HG03135 (cell line): ENCODE measurements around the gene INPP5D.

Experiments used
- ATAC-seq: cut with Tn5 transposase; IDR thresholded peaks from one replicate; pipeline ENCODE4 v1.9.1; 2021; ENCODE audit warnings: mild to moderate bottlenecking, moderate library complexity; ENCODE audit not compliant: unreplicated experiment

Gene INPP5D

DNA sequence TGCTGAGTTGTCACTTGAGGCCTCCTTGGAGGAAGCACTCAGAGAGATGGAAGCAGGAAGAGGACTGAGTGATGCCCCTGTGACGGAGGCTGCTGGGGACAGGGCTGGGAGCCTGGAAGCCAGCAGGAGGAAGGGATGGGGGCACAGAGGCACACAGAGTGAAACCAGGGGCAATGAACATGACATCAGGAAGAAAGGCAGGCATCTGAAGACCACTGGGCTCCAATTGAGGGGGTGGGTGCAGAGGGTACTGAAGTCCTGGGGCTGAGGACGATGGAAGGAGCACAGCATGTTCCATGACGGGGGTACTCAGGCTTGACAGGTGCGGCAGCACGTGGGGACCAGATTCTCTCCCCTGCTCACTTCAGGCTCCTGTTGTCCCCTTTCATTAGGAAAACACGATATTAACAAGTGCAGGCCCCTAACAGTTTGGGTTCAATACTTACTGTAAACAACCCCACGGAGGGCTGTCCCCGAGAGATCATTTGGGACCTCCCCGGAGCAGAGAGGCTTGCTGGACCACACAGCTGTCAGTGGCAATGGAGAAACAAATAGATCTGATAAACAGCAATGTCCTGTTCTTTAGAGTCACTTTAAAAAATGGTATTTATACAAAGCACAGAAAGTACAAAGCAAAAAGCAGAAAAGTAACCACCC is 8.7 kb downstream of the INPP5D start:
- no peak for ATAC-seq

DNA sequence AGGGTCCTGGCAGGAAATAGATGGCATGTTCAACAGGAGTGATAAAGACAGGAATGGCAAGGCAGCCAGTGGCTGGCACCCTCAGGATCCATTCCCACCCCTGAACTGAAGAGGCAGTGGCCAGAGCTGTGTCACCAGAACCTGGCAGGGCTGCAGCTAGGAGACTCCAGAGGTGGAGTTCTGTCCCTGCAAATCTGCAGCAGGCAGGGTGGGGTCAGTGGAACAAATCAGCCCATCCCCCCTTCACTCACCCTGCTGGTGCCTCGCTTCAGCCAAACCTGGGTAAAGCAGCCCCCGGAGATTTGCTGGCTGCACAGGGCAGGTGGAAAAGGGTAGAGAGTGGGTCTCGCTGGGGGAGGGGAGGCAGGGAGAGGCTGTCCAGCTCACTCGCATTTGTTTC is 12.7 kb downstream of the INPP5D start:
- no peak for ATAC-seq

DNA sequence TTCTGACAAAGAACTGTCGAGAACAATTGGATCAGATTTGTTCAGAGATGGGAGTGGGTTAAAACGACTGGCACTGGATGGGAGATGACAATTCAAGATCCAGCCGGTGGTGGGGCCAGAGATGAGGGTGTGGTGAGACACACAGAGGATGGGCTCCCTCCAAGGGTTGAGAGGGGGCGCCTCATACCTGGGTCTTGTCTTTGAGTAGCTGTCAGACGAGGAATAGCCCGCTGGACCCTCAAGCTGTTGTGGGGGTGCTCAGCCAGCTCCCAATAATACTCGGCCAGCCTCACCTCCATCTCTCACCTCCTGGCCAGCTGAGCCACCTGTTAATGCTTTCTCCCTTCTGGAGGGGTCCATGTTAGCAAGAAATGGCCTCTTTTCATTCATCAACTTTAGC is 14.0 kb downstream of the INPP5D start:
- ATAC-seq = no peak

DNA sequence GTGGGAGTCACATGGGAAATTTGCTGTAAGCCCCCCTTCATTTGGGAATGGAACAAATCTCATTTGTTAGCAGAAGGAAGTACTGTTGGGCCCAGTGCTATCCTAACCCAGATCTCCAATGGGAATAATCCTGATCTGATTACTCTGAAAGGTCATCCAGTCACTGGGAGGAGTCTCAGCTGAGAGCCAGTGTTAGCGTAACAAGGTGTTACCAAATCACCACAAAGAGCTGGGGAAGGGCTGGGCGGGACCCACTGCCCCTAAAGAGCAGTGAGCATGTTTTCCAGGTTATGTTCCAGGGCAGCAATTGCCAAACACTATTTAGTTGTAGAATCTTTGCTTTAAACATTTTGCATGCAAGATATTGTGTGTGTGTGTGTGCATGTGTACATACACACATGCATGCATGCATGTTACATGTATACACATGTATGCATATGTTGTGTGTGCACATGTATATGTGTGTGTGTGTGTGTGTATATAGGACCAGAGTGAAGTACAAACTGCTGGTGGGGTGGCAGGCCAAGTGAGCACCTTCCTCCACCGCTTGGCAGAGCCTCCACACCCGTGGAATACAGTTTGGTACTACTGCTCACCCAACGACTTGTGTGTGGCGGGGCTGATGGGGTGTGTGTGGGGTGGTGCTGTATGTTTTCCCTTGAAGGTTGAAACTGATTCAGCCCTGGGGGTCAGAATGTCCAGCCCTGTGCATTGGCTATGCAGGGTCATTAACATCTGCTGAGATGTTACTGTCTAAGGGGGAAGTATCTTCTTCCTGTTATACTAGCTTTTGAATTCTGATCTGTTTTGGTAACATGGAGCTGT is 15.2 kb downstream of the INPP5D start:
- peak; percentile 17 for ATAC-seq

DNA sequence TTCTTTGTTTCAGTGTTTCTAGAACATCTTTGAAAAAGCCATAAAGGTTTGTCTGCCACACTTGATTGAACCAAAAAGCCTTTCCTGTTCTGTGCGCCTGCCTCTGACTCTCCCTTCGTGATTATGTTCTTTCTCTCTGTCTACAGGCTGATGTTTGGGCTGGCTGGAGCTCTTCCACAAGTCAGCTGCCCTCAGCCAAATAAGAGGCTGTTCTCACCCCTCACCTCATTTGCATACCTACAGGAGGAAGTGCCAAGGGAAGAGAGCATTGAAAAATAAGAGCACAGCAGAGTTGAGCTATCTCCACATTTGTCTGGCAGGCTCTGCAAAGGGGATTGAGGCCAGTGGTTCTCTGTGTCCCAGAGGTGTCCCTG is 15.8 kb downstream of the INPP5D start:
- peak; percentile 43 for ATAC-seq

DNA sequence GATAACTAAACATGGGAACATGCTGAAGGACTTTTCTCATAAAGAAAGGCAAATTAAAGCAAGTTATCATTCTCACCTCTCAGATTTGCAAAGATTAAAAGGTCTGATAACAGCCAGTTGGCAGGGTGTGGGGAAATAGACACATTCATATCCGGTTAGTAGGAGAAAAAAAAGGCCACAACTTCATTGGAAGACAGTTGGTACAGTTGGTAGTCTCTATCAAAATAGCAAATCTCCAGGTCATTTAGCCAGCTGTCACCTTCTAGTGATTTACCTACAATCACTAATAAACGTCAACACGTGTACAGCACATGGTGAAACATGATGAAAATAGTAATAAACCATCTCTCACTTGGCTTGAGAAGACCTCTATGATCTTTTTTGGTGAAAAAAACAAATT is 16.6 kb downstream of the INPP5D start:
- no peak for ATAC-seq

DNA sequence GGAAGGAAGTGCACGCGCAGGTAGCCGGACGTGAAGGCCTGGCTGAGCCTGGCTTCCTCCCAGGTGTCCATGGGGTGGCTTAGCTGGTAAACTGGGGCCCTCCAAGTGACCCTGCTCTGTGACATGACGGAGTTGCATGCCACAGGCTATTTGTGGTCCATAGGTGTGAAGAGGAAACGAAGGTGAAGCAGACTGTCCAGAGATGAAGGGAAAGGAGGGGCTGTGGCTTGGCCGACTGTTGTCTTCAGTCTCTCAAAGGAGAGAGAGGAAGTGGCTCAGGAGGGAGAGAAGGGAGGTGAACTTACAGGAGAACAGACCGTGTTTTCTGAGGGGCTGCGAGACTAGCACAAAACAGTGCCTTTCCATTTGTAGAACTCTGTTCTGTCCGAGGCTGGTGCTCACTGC is 19.3 kb downstream of the INPP5D start:
- ATAC-seq = peak; percentile 36

DNA sequence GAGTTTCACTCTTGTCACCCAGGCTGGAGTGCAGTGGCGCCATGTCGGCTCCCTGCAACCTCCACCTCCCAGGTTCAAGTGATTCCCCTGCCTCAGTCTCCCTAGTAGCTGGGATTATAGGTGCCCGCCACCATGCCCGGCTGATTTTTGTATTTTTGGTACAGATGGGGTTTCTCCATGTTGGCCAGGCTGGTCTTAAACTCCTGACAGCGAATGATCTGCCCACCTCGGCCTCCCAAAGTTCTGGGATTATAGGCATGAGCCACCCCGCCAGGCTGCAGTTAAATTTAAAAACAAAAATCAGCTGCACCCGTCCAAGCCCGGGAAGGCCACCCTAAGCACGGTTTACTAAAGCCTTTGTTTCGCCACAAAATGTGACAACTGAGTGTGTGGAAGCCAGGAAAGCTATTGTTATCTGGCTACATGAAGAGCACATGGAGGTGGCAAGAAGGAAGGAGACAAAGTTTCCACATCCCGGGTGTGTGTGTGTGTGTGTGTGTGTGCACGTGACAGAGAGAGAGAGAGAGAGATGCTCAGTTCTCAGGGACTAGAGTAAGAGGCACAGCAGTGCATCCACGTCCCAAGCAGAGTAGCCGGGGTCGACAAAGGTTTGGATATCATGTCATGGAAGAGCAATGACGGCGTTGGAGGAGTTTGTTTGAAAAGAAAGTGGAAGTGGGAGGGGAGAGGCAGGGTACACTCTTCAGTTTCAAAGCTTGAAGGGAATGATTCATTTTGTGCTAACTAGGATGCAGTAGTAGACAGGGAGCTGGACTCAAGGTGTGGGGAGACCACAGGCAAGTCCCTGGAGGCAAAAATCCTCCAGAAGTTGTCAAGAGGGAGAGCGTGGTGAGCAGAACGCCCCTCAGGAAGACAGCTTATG is 20.1 kb downstream of the INPP5D start:
- no peak for ATAC-seq

DNA sequence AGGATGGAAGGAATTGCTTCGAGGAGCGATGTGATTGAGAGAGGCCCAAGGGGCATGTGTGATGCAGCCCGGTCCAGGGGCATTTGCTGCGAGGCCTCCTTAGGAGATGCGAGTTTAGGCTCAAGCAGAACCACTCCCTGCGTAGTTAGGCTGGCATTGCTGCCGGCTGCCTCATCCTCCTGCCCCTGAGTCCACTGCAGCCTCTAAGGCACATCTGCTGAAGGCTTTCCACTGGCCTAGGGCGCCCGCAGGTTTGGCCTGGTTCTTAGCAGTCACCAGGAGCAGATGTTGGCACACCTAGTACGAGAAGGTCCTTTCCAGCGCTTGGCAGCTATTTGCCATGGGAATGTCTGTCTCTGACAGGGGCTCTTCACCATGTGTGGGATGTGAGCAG is 20.7 kb downstream of the INPP5D start:
- ATAC-seq = no peak

DNA sequence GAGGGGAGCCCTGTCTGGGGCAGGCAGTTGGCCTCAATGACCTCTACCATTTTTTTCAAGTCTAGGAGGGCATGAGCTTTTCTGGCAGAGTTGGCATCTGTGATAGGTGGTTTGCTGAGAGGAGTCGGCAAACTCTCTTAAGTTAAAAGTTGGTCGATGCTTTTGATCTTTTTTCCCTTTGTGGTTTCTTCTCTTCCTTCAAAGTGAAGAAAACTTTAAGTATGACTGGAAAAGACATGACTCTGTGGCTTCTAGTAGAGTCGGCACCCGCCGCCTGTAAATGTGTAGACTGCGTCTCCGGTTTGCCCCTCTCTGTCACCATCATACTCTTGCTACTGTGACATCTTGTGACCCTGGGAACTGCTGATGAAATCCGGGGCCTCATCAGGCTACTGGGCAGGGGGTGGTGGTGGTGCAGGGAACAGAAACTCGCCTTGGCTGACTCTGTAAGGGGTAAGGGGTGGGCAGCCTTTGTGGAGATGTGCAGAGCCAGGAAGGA is 21.1 kb downstream of the INPP5D start:
- no peak for ATAC-seq

DNA sequence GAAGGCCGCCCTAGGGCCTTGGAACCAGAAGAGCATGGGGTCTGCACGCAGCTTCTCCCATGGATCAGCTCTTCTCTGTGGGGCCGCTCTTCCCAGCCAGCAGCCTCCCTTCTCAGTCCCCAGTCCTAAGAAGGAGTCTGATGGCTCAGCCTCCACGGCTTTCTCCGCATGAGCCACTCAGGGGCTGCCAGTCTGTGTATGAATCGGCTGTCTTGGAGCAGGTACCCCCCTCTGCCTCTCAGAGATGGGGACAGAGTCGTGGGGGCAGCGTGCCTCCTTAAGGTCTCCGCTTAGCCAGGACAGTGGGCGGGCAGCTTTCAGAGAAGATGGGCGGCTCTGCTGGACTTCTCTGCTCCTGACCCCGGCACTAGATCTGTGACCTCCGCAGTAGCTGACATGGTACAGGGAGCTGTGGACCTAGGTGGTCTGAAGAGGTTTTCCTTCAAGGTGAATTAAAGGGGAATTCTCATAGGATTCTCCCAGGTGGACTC is 21.6 kb downstream of the INPP5D start:
- ATAC-seq = peak; percentile 0

DNA sequence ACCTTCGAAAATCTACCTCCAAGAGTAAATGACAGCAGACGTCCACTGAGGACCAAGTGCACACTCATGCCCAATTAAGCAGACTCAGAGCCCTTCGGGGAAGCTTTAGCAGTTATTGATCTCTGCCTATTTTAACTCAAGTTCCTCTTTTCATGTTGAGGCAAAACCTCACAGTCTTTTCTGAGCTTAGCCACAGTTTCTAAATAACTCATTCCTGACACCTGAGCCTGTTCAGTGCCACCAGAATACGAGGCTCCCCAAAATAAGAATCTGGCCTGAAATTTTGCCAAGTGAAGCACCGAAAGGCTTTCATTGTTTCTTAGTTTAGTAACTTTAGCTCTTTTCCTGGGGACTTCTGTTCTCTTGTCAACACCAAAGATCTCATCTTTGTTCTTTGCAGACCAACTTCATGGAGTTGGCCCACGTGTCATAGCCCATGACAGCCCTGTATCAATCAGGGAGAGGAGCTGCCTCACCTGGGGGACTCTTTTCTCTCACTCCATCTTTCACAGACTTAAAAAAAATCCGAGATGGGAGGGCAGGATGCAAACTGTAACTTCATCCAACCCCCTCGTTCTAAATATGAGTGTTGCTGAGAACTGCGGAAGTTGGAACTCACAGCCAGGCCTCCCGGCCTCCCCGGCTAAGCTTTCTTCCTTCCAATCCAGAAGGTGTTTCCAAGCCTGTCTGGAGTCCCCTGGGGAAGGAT is 22.2 kb downstream of the INPP5D start:
- peak; percentile 42 for ATAC-seq

DNA sequence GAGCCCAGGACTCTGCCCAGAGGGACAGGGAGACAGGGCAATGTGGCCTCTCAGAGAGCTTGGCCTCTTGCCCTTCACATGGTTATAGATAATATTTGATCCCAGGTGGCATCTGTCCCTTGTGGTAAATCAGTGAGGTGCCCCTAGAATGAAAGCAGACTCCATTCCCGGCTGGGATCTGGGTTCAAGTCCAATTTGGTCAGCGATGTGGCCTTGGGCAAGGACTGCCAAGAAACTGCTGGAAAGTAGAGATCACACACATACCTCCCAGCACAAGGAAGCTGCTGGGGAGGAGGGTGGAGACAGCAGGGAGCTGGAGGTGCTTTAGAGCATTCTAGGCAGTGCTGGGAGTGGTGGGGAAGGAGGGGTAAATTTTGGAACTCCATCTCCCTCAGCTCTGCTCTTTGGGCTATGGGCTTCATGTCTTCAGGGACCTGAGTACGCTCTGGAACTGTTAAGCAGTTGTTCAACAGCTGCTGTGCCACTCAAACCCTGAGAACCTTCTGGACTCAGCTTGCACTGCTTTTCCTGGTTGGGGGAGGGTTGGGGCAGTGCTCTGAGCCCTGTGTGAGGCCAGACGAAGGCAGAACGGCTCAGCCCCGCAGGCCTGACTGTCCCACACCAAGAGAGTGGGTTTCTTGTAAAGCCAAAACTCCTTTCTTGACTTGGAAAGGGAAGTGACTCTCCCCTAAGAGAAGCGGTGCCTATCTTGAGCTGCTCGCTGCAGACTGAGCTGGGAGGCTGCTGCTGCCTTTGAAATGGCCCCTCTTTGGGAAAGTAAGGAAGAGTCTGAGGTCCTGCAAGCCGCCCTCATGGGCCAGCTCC is 23.0 kb downstream of the INPP5D start:
- no peak for ATAC-seq

DNA sequence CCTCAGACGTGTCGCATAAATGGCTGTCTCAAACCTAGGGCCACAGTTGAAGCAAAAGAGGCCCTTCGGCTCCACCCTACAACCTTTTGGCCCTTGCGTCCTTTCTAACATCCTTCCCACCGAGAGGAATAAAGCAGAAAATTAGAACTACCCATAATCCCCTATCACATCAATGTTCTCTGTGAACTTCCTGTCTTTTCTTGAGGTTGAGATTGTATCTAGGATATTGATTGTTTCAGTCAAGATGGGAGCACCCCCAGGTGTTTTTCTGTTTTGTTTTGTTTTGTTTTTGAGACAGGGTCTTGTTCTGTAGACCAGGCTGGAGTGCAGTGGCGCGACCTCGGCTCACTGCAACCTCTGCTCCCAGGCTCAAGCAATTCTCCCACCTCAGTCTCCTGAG is 23.6 kb downstream of the INPP5D start:
- no peak for ATAC-seq

DNA sequence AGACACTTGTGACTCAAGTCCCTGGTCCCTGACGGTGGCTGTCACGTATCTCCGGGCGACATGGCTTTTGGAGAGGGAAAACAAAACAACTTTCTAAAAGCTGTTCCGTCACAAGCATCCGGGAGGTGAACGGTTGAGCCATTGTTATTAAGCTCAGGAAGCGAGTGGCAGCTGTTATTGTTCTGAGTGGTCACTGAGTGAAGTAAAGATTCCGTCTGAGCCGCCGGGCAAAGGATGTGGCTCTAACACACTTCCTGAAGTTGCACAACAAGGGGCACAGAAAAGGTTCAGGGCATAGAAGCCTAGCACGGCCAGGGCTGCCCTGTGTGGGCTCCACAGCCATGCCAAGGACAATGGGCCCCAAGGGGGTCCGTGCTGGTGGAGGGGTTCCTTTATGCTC is 24.3 kb downstream of the INPP5D start:
- ATAC-seq = no peak

DNA sequence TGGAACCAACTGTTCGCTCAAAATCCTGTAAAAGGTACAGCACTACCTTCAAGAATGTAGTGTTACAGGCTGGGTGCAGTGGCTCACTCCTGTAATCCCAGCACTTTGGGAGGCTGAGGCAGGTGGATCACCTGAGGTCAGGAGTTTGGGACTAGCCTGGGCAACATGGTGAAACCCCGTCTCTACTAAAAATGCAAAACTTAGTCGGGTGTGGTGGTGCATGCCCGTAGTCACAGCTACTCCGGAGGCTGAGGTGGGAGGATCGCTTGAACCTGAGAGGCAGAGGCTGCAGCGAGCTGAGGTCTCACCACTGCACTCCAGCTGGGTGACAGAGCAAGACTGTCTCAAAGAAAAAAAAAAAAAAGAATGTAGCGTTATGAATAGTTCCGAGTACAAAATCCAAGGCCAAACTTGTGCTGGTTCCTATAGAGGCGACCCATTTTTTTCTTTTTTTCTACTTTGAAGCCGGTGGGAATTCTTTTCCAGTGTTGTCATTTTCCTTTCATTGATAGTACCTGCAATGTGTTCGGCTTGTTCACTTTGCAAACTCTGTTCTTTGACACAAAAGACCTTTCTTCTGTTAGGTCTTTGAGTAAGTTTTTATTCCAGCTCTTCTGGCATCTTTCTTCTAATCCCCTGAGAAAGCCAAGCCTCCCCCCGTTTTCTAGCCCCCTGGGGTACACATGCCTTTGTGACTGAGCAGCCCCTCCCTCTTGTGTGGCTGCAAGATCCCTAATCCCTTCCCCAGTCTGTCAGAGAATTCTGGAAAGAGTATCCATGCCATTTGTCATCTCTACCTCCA is 25.1 kb downstream of the INPP5D start:
- no peak for ATAC-seq

DNA sequence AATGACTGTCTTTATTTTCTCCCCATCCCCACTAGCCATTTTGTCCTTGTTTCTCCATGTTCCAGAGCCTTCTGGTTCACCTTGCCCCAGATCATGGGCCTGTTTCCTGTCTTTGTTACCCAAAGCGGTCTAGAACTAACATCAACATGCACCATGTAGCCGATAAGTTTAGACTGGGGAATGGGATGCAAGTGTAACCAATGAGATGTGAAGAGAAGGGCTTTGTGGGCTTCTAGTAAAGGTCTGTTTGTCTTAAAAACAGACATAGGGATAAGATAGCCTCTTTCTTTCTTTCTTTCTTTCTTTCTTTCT is 25.7 kb downstream of the INPP5D start:
- no peak for ATAC-seq

DNA sequence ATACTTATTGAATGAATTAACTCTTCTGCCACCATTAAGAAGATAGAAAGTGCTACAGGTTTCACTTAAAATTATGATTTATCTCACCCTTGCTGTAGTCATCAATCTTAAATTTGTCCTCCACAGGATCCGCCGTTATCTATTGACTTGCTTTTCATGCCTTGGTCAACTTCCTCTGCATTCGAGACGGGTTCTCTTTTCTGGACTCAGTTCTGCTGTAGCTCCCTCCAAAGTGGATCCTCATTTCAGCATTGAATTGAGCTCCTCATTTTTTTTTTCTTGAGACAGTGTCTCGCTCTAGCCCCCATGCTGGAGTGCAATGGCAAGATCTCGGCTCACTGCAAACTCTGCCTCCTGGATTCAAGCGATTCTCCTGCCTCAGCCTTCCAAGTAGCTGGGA is 27.6 kb downstream of the INPP5D start:
- no peak for ATAC-seq

DNA sequence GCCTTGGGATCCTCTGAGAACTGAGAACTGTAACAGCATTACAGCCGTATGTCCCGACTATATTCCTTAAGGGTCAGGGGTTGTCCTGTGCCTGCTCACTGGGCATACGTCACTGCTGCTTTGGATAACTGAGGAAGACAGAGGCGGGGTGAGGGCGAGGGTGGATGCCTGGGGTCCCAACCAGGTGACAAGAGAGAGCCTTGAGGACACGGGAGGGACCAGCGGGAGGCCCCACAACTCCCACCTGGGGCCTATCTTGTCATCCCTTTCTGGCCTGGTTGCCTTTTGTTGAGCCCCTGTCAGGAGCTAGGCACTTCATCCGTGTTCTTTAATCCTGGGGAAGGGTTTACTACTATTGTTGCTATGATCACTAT is 28.8 kb downstream of the INPP5D start:
- no peak for ATAC-seq
